ENCODE data around the gene RUFY1. TPM values are rescaled to one million over a fixed set of nuclear protein-coding genes. Genes with fewer than 3 reads are reported as not detected.
"Not testable (repeated sequence)": the region's sequence is repeated elsewhere in the genome, so short reads cannot be mapped to it uniquely, and the experiment has no call there.

Gene RUFY1
- total and polyA plus RNA-seq, 9 donors, result 31.4 to 53.6 (median 39.1) TPM

GRCh38 chr5:179648410-179648809 lies 98.1 kb downstream of the RUFY1 start:
- no peak for DNase-seq

GRCh38 chr5:179649166-179649703 lies 98.9 kb downstream of the RUFY1 start:
- H3K36me3 ChIP-seq, result not testable (repeated sequence)

More at GRCh38 chr5:179648410-179648809, 98.1 kb downstream of the RUFY1 start:
- Histone ChIP-seq H3K9me3 (no peaks in the 10 kb centered on the region), H3K27me3 (no peaks in the 10 kb centered on the region), H3K27ac (no peak overlapping the region), H3K4me1 (ENCODE audit: insufficient read depth) (no peaks in the 10 kb centered on the region), H3K36me3 (no peaks in the 10 kb centered on the region), H3K4me3 (no peak overlapping the region)
- intact Hi-C loops (cut with DNase I), result no loop called here
- 73 to 80% (median 78%) methylated on average over 9 of the region's 9 CpGs for WGBS, 3 donors
- TF ChIP-seq EP300 (IDR thresholded peaks at IDR 0.05) (no peak), POLR2A (IDR thresholded peaks at IDR 0.05) (no peak), CTCF (IDR thresholded peaks at IDR 0.05) (no peak)

GRCh38 chr5:179650245-179650644 lies 99.9 kb downstream of the RUFY1 start:
- H3K36me3 ChIP-seq; H3K9me3 ChIP-seq; H3K4me3 ChIP-seq; H3K27me3 ChIP-seq; H3K4me1 ChIP-seq (ENCODE audit: insufficient read depth); intact Hi-C loops (cut with DNase I); DNase-seq; H3K27ac ChIP-seq: not testable (repeated sequence)
- WGBS, 3 donors, result 92 to 95% (median 95%) methylated on average over 14 to 26 of the region's 26 CpGs

More at GRCh38 chr5:179649166-179649703, 98.9 kb downstream of the RUFY1 start:
- H3K9me3 ChIP-seq; DNase-seq; intact Hi-C loops (cut with DNase I); H3K27ac ChIP-seq; H3K4me1 ChIP-seq (ENCODE audit: insufficient read depth); H3K27me3 ChIP-seq; H3K4me3 ChIP-seq: not testable (repeated sequence)
- 65 to 75% (median 75%) methylated on average over 10 of the region's 10 CpGs for WGBS, 3 donors

GRCh38 chr5:179653135-179653534 lies 102.8 kb downstream of the RUFY1 start:
- H3K9me3 ChIP-seq; intact Hi-C loops (cut with DNase I); H3K27me3 ChIP-seq; H3K4me1 ChIP-seq (ENCODE audit: insufficient read depth); H3K4me3 ChIP-seq; DNase-seq; H3K27ac ChIP-seq; H3K36me3 ChIP-seq: not testable (repeated sequence)
- WGBS, 3 donors, result 53 to 59% (median 53%) methylated on average over 2 of the region's 2 CpGs

GRCh38 chr5:179657302-179658178 lies 107.2 kb downstream of the RUFY1 start:
- H3K27me3 ChIP-seq; H3K9me3 ChIP-seq; H3K27ac ChIP-seq; H3K4me1 ChIP-seq (ENCODE audit: insufficient read depth); intact Hi-C loops (cut with DNase I); H3K36me3 ChIP-seq; H3K4me3 ChIP-seq: not testable (repeated sequence)
- 24 to 90% (median 29%) methylated on average over 2 to 12 of the region's 50 CpGs for WGBS, 3 donors
- peak in 2 of 5 donors; percentile 28 to 65 for DNase-seq

GRCh38 chr5:179658179-179658856 lies 108.0 kb downstream of the RUFY1 start:
- H3K9me3 ChIP-seq; H3K27me3 ChIP-seq; intact Hi-C loops (cut with DNase I); H3K36me3 ChIP-seq; H3K4me1 ChIP-seq (ENCODE audit: insufficient read depth); H3K27ac ChIP-seq: not testable (repeated sequence)
- DNase-seq, result peak in 2 of 5 donors; percentile 20 to 38
- H3K4me3 ChIP-seq, result peak overlapping the region; percentile 44
- 2 to 5% (median 3%) methylated on average over 10 to 14 of the region's 29 CpGs for WGBS, 3 donors

Small RNA genes lying within 50 kb of the gene (small RNA-seq; reads per million reads assigned to genes)
- gene AC136628.3, result not detected
- gene RF00017, result not detected

Other genes starting within 250 kb of the RUFY1 start
- gene ADAMTS2, start 205.1 kb upstream of the RUFY1 start, total RNA-seq, result 10 to 100 TPM in 5 of 7 donors, 1 to 10 TPM in 2; 7.9 to 31.8 (median 11.5) TPM
- gene ADAMTS2, start 205.1 kb upstream of the RUFY1 start, polyA plus RNA-seq, result 10 to 100 TPM in 1 of 2 donors, 1 to 10 TPM in 1; 9.6 to 26.7 TPM
- 100 to 1,000 TPM; 416 to 679 (median 577) TPM for gene HNRNPH1, start 73.1 kb downstream of the RUFY1 start, total RNA-seq
- gene HNRNPH1, start 73.1 kb downstream of the RUFY1 start, polyA plus RNA-seq, result 100 to 1,000 TPM; 243 to 354 TPM
- gene CBY3, start 130.5 kb downstream of the RUFY1 start, total RNA-seq, result under 1 TPM in 1 of 7 donors, not detected in 6; 0.65 TPM
- not detected for gene CBY3, start 130.5 kb downstream of the RUFY1 start, polyA plus RNA-seq
- gene CANX, start 148.4 kb downstream of the RUFY1 start, total RNA-seq, result 100 to 1,000 TPM; 228 to 683 (median 573) TPM
- gene CANX, start 148.4 kb downstream of the RUFY1 start, polyA plus RNA-seq, result 100 to 1,000 TPM; 176 to 688 TPM
- 10 to 100 TPM; 18.4 to 40.1 (median 33.6) TPM for gene MAML1, start 182.3 kb downstream of the RUFY1 start, total RNA-seq
- 10 to 100 TPM; 19.0 to 20.2 TPM for gene MAML1, start 182.3 kb downstream of the RUFY1 start, polyA plus RNA-seq
- gene LTC4S, start 243.4 kb downstream of the RUFY1 start, total RNA-seq, result 10 to 100 TPM in 6 of 7 donors, 1 to 10 TPM in 1; 7.5 to 43.5 (median 20.6) TPM
- 10 to 100 TPM in 1 of 2 donors, not detected in 1; 11.7 TPM for gene LTC4S, start 243.4 kb downstream of the RUFY1 start, polyA plus RNA-seq

Data from ovary (tissue), 9 donors.